Heart left ventricle (tissue), 16 donors: ENCODE measurements around the gene ENTHD1. TPM values are rescaled to one million over a fixed set of nuclear protein-coding genes. Genes with fewer than 3 reads are reported as not detected.

Experiments used
- ATAC-seq, 4 donors: fragments of 200-7000 bp; cut with Tn5 transposase; one replicate each; pipeline ENCODE4 v1.9.1; 2020 to 2022; ENCODE audit warnings: moderate library complexity in 4 of 4, mild to moderate bottlenecking in 3 of 4, moderate number of reproducible peaks in 1 of 4
- DNase-seq, 5 donors: peaks; one replicate each; pipeline ENCODE4 v3.0.0-alpha.2; 2020
- H3K27ac ChIP-seq, 12 donors: fragments of 200-600 bp; sonication (generic) in 4 of 12; one replicate each; pipeline versions ENCODE4 v1.5.0 to v1.8.0; 2016 to 2022; ENCODE audit warnings: mild to moderate bottlenecking in 2 of 12
- H3K27me3 ChIP-seq, 9 donors: fragments of 200-600 bp; sonication (generic) in 2 of 9; one replicate each; pipeline versions ENCODE4 v1.5.1 to v1.8.0; 2016 to 2022; ENCODE audit warnings: mild to moderate bottlenecking in 3 of 9
- H3K36me3 ChIP-seq, 9 donors: fragments of 200-600 bp; sonication (generic) in 2 of 9; one replicate each; pipeline versions ENCODE4 v1.5.0 to v1.8.0; 2018 to 2022; ENCODE audit warnings: mild to moderate bottlenecking in 2 of 9
- H3K4me1 ChIP-seq, 12 donors: fragments of 200-600 bp; sonication (generic) in 4 of 12; one replicate each; pipeline versions ENCODE4 v1.5.0 to v1.8.0; 2016 to 2022; ENCODE audit warnings: mild to moderate bottlenecking in 3 of 12
- H3K4me3 ChIP-seq, 12 donors: fragments of 200-600 bp; sonication (generic) in 4 of 12; one replicate each; pipeline versions ENCODE4 v1.5.0 to v1.8.0; 2017 to 2022; ENCODE audit warnings: mild to moderate bottlenecking in 9 of 12, moderate library complexity in 4 of 12
- H3K9me3 ChIP-seq, 12 donors: fragments of 200-600 bp; sonication (generic) in 4 of 12; one replicate each; pipeline versions ENCODE4 v1.5.0 to v1.8.0; 2016 to 2022; ENCODE audit warnings: mild to moderate bottlenecking in 1 of 12
- POLR2A ChIP-seq, 2 donors: fragments of 450-650 bp; IDR thresholded peaks; one replicate each; pipeline ENCODE4 v1.6.1; 2017; ENCODE audit warnings: antibody characterized with exemption in 2 of 2, mild to moderate bottlenecking in 2 of 2, moderate library complexity in 2 of 2
- WGBS, 4 donors: extraction: QIAGEN DNeasy Blood & Tissue Kit in 2 of 4; methylation state at CpG; one replicate each; pipeline versions ENCODE4 v1.1.5 to v1.1.7; 2013 to 2018; 5-methylcytosine and 5-hydroxymethylcytosine counted together
- intact Hi-C, 10 donors: fragments of 100-400 bp; cut with DNase I; formaldehyde crosslinking; loops; one replicate each; pipeline versions ENCODE4 v1.11.1 to v1.14.2; 2022
- polyA plus RNA-seq, 2 donors: library from polyadenylated mRNA; stranded (reverse); fragments of 200-250 nt; gene quantifications; one replicate each; pipeline ENCODE4 v1.2.3, GENCODE V29; 2013
- total RNA-seq, 9 donors: library from RNA; depleted of rRNA in 2 of 9; stranded (reverse); fragments of >200 nt in 2 of 9; fragmentation: NEBNext Ultra II Directional in 3 of 9; extraction: Animal tissue kit (Norgen Biotek cat#: 25700) in 3 of 9; gene quantifications; one replicate each; pipeline versions ENCODE4 v1.1.0 to v1.2.4, GENCODE V29; 2016 to 2023
- TF ChIP-seq, protein P1 (sequence below), 12 donors: fragments of 200-600 bp; sonication (generic) in 4 of 12; IDR thresholded peaks; one replicate each; pipeline versions ENCODE4 v1.5.0 to v1.8.0; 2018 to 2022; ENCODE audit warnings: antibody characterized with exemption in 12 of 12, mild to moderate bottlenecking in 5 of 12
- donor health status: ischemic (EF 13 %, LVEDD 7.1; RV severe dilation, severe dysfunction).
- donor health status: healthy with polysubstance abuse.
- donor health status: DM: no; HTN: yes; CAD: no.
- donor health status: DM: no; HTN: no; CAD: no.
- donor health status: ischemic (EF 25% LVEDD 6.9; RV normal size, moderate dysfunction).
- donor health status: ischemic (EF 25% LVEDD 5.7; RV mildly dilated, moderate dysfunction).
- donor health status: healthy.
- donor health status: DM: yes; HTN: yes; CAD: no.
- donor health status: ischemic (EF 35%, LVEDD 5.7; RV mildly dilated, moderate dysfunction).
- donor health status: nonischemic (EF 11% LVEDD 7.7; RV severe dilation, severe dysfunction).
- donor health status: DM: yes; HTN: yes; CAD: no.
- donor health status: PGD.
- donor health status: ischemic (EF 29% LVEDD 5.4; RV normal size, mild dysfunction).
- donor health status: nonischemic (EF 23%, LVEDD 6.1; RV moderate dilation, normal function).

The ENTHD1 gene
- total and polyA plus RNA-seq, 11 donors = not detected

DNA sequence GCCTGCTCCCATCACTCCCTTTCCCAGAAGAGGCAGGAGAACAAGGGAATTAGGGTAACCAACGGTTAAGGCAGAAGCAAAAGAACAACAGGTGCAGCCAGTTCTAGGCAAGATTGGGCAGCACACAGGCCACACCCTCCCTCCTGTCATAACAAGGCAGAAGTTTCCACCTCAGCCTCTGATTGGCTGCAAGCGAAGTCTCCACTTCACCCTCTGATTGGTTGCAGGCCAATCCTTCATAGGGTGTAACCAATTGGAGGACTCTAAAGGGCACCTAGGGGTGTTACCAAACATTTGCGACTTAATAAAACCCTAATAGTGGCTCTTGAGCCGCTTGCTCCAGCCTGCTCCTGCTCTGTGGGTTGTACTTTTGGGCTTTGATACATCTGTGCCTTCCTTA lies 169.2 kb downstream of the ENTHD1 start:
- Histone ChIP-seq H3K27me3 (peaks cover 0 to 18% (median 0%) of the 10 kb centered on the region in 9 donors), H3K4me3 (no peak overlapping the region), H3K36me3 (no peaks in the 10 kb centered on the region), H3K4me1 (no peaks in the 10 kb centered on the region), H3K27ac (no peak overlapping the region), H3K9me3 (no peaks in the 10 kb centered on the region)
- 80 to 92% (median 86%) methylated on average over 4 of the region's 4 CpGs for WGBS, 4 donors
- intact Hi-C loops = no loop called here
- DNase-seq (no peak), ATAC-seq (no peak)
- TF ChIP-seq POLR2A (IDR thresholded peaks at IDR 0.05) = no peak
- TF ChIP-seq, protein P1, sequence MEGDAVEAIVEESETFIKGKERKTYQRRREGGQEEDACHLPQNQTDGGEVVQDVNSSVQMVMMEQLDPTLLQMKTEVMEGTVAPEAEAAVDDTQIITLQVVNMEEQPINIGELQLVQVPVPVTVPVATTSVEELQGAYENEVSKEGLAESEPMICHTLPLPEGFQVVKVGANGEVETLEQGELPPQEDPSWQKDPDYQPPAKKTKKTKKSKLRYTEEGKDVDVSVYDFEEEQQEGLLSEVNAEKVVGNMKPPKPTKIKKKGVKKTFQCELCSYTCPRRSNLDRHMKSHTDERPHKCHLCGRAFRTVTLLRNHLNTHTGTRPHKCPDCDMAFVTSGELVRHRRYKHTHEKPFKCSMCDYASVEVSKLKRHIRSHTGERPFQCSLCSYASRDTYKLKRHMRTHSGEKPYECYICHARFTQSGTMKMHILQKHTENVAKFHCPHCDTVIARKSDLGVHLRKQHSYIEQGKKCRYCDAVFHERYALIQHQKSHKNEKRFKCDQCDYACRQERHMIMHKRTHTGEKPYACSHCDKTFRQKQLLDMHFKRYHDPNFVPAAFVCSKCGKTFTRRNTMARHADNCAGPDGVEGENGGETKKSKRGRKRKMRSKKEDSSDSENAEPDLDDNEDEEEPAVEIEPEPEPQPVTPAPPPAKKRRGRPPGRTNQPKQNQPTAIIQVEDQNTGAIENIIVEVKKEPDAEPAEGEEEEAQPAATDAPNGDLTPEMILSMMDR (IDR thresholded peaks at IDR 0.05) = no peak

DNA sequence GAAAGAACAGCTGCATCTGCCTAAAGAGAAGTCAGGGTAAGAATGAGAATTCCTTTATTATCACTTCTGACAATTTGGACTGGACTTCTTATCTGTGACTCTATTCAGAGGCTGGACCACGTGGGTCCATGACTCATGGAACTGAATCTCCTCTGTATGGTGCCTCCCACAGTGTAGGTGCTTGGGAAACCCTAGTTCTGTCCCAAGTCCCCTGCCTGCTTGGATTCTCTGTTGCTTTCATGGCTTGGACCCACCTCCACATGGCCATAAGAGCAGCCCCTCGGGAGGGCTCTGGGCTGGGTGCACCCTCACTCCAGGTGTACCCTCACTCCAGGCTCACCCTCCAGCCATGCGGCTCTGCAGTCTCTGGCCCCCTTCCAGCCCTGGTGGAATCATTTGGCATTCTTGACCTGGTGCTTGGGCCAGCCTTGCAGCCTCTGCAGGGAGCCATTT lies 169.6 kb downstream of the ENTHD1 start:
- peaks cover 0 to 20% (median 0%) of the 10 kb centered on the region in 9 donors for H3K27me3 ChIP-seq

DNA sequence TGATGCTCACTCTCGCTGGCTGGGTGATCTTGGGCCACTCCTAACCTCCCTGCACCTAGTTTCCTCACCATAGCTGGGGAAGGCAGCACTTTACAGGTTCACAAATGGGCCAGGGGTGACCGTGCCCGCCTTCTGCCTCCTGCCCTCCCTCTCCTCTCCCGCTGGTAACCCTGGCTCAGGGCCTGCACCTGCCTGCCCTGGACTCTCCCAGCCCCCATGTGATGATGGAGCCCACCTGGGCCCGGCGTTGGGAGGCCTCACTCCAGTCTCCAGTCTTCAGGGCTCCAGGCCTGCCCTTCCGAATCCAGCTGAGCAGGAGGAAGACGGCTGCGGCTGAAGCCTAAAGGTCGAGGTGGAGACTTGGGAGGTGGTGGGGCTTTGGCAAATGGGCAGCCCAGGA lies 170.1 kb downstream of the ENTHD1 start:
- DNase-seq (no peak), ATAC-seq (no peak)
- H3K4me1 ChIP-seq = no peaks in the 10 kb centered on the region
- no peaks in the 10 kb centered on the region for H3K9me3 ChIP-seq
- H3K36me3 ChIP-seq = no peaks in the 10 kb centered on the region
- 78 to 88% (median 84%) methylated on average over 10 of the region's 10 CpGs for WGBS, 4 donors
- H3K4me3 ChIP-seq = no peak overlapping the region
- intact Hi-C loops = no loop called here
- peaks cover 0 to 20% (median 0%) of the 10 kb centered on the region in 9 donors for H3K27me3 ChIP-seq
- TF ChIP-seq, protein P1 (IDR thresholded peaks at IDR 0.05) = no peak
- no peak for TF ChIP-seq POLR2A (IDR thresholded peaks at IDR 0.05)
- no peak overlapping the region for H3K27ac ChIP-seq

More for the DNA sequence above, 169.6 kb downstream of the ENTHD1 start:
- DNase-seq (no peak), ATAC-seq (peak in 2 of 4 donors; percentile 22 to 37)
- intact Hi-C loops = no loop called here
- Histone ChIP-seq H3K9me3 (no peaks in the 10 kb centered on the region), H3K4me3 (no peak overlapping the region), H3K36me3 (no peaks in the 10 kb centered on the region), H3K27ac (no peak overlapping the region), H3K4me1 (no peaks in the 10 kb centered on the region)
- TF ChIP-seq, protein P1 (IDR thresholded peaks at IDR 0.05) = no peak
- TF ChIP-seq POLR2A (IDR thresholded peaks at IDR 0.05) = no peak
- WGBS, 4 donors = 52 to 69% (median 58%) methylated on average over 3 of the region's 3 CpGs

DNA sequence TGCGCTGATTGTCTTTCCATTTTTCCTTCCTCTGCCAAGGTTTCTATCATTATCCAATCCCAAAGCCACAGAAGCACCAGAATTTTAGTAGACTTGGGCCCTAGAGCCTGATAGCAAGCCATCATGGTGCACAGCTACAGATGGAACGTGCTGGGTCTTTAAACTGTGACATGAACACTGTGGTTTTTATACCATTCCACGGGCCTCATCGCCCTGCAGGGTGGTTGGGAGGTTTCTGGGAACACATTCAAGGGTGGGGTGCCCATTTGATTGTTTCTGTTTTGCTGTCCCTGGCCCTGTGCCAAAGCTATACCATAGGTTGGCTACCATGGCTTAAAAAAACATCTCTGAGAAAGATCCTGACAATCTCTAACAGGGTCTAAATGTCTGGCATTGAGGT lies 171.1 kb downstream of the ENTHD1 start:
- no peaks in the 10 kb centered on the region for H3K4me1 ChIP-seq
- no peak overlapping the region for H3K27ac ChIP-seq
- no peaks in the 10 kb centered on the region for H3K36me3 ChIP-seq
- no peak for DNase-seq
- no peaks in the 10 kb centered on the region for H3K9me3 ChIP-seq
- no peak overlapping the region for H3K4me3 ChIP-seq
- H3K27me3 ChIP-seq = peaks cover 0 to 20% (median 0%) of the 10 kb centered on the region in 9 donors
- intact Hi-C loops = no loop called here
- 80 to 94% (median 84%) methylated on average over 2 to 4 of the region's 4 CpGs for WGBS, 4 donors
- ATAC-seq = no peak
- TF ChIP-seq POLR2A (IDR thresholded peaks at IDR 0.05) = no peak

DNA sequence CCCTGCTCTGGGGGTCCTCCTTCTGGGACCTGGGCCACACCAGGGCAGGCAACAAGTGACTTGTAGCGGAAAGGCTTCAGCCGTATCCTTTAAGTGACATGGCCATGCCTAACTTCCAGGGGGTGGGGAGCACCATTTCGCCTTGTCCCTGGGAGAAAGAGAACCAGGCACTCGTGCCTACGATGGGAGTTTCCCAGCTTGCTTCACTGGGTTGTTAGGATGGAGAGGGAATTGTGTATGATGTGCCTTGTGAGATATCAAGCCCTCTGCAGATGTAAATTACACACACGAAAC lies 171.6 kb downstream of the ENTHD1 start:
- Histone ChIP-seq H3K27me3 (peaks cover 0 to 20% (median 0%) of the 10 kb centered on the region in 9 donors), H3K36me3 (no peaks in the 10 kb centered on the region), H3K4me3 (no peak overlapping the region), H3K27ac (no peak overlapping the region), H3K9me3 (no peaks in the 10 kb centered on the region), H3K4me1 (no peaks in the 10 kb centered on the region)
- no peak for DNase-seq
- TF ChIP-seq POLR2A (IDR thresholded peaks at IDR 0.05) = no peak
- TF ChIP-seq, protein P1 (IDR thresholded peaks at IDR 0.05) = no peak
- no peak for ATAC-seq
- WGBS, 4 donors = 88 to 97% (median 88%) methylated on average over 6 of the region's 6 CpGs
- intact Hi-C loops = no loop called here
